Transverse colon (tissue), 4 donors: ENCODE results near the gene MAGI2.

ENCODE experiments used
- CTCF ChIP-seq, 5 experiments: fragments of 200-600 bp in 3 of 5; fragments of 450-650 bp in 2 of 5; sonication (generic) in 3 of 5; IDR thresholded peaks; 1 replicate in 2 of 5; 2 replicates in 3 of 5; pipeline ENCODE4 v1.5.1; 2016 to 2017; ENCODE audit warnings: antibody characterized with exemption in 5 of 5, inconsistent platforms in 3 of 5, mild to moderate bottlenecking in 2 of 5, moderate library complexity in 1 of 5
- EP300 ChIP-seq: sonication (generic); formaldehyde crosslinking; IDR thresholded peaks from one replicate; pipeline ENCODE4 v1.6.1; 2017; ENCODE audit warnings: antibody characterized with exemption, low read depth
- POLR2A ChIP-seq: fragments of 450-650 bp; IDR thresholded peaks from one replicate; pipeline ENCODE4 v1.6.1; 2016; ENCODE audit warnings: antibody characterized with exemption, mild to moderate bottlenecking, moderate library complexity
- POLR2AphosphoS5 ChIP-seq, 3 donors: sonication (generic); formaldehyde crosslinking; IDR thresholded peaks; one replicate each; pipeline ENCODE4 v1.6.1; 2016; ENCODE audit warnings: antibody characterized with exemption in 3 of 3

GRCh38 chr7:78558566-78558965 is 894.9 kb downstream of the MAGI2 start:
- no peak for TF ChIP-seq POLR2AphosphoS5 (IDR thresholded peaks at IDR 0.05)
- TF ChIP-seq CTCF (IDR thresholded peaks at IDR 0.05) = no peak
- TF ChIP-seq POLR2A = no peak
- no peak for TF ChIP-seq EP300
